ENCODE data around the gene PELI1. TPM values are rescaled to one million over a fixed set of nuclear protein-coding genes. Genes with fewer than 3 reads are reported as not detected.
A peak's percentile ranks its signal among the peaks of the same experiment; 100 is the strongest.

PELI1 gene
- total RNA-seq, 1 donor from 2014 or later: 34.1 TPM

- H3K4me3 ChIP-seq: no peak overlapping the region
- H3K36me3 ChIP-seq: no peaks in the 10 kb centered on the region
- H3K4me1 ChIP-seq: peaks cover 12% of the 10 kb centered on the region
- DNase-seq (no peak), ATAC-seq (no peak)
- H3K27ac ChIP-seq: no peak overlapping the region
- intact Hi-C loops (cut with DNase I): no loop called here
- no peak for TF ChIP-seq CTCF (IDR thresholded peaks at IDR 0.05)
- no peaks in the 10 kb centered on the region for H3K9me3 ChIP-seq
- no peaks in the 10 kb centered on the region for H3K27me3 ChIP-seq (ENCODE audit: low read depth)
Observed at GRCh38 chr2:64054161-64054915, 89.9 kb downstream of the PELI1 start.

GRCh38 chr2:64052463-64053241 is 91.6 kb downstream of the PELI1 start:
- ATAC-seq (no peak), DNase-seq (no peak)
- no peaks in the 10 kb centered on the region for H3K27me3 ChIP-seq (ENCODE audit: low read depth)
- no peak overlapping the region for H3K27ac ChIP-seq
- H3K4me3 ChIP-seq: no peak overlapping the region
- intact Hi-C loops (cut with DNase I): no loop called here
- H3K36me3 ChIP-seq: no peaks in the 10 kb centered on the region
- peaks cover 12% of the 10 kb centered on the region for H3K4me1 ChIP-seq
- TF ChIP-seq CTCF (IDR thresholded peaks at IDR 0.05): no peak
- no peaks in the 10 kb centered on the region for H3K9me3 ChIP-seq

DNA sequence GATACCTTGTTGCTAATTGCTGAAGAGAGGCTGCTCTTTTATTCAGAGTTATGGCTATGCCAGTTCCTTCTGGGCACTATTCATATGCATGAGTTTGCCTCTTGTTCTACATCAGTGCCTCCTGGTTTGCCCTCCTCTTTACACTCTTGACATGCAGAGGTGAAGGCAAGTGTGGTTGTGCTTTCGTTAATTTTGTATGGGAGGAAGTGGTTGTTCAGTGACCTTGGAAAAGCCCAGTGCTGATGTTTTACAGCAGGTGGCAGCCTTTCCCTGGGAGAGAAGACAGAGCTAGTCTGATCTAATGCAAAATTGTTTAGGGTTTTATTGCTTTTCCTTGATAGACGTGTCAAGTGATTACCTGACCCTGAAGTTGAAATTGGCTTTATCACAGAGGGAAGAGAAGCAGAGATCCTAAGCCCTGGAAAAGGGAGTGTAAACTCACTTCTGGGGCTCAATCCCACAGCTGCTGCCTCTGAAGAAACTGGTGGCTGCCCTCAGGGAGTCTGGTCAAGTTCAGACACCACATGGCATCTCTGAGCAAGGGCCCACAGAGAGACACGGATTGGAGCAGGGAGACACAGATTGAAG is 94.5 kb downstream of the PELI1 start:
- intact Hi-C loops (cut with DNase I): loop anchor here (10.0 kb wide), 1 partner anchor 275 kb away; no protein-coding TSS in a partner anchor
- peak; percentile 92 to 95 for ATAC-seq
- DNase-seq: peak; percentile 48
- Histone ChIP-seq H3K27me3 (ENCODE audit: low read depth) (no peaks in the 10 kb centered on the region), H3K36me3 (no peaks in the 10 kb centered on the region), H3K27ac (no peak overlapping the region), H3K4me1 (peaks cover 12% of the 10 kb centered on the region), H3K4me3 (no peak overlapping the region), H3K9me3 (no peaks in the 10 kb centered on the region)
- peak; percentile 87 for TF ChIP-seq CTCF (IDR thresholded peaks at IDR 0.05)

DNA sequence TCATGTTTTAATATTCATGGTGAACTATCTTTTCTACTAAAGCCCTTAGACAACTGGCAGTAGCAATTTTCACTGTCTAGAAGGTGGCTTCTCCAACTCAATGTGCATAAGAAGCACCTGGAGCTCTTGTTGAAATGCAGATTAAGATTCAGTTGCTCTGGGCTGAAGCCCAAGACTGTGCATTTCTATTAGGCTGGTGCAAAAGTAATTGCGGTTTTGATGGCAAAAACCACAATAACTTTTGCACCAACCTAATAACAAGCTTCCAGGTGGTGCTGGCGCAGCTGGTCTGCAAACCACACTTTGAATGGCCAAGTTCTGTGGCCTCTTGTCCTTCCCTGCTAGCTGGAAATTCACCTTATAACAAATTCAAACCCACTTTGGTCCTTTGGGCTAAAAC is 98.3 kb downstream of the PELI1 start:
- no peaks in the 10 kb centered on the region for H3K9me3 ChIP-seq
- no peaks in the 10 kb centered on the region for H3K27me3 ChIP-seq (ENCODE audit: low read depth)
- H3K4me1 ChIP-seq: peaks cover 6% of the 10 kb centered on the region
- no peak for ATAC-seq
- no peaks in the 10 kb centered on the region for H3K36me3 ChIP-seq
- H3K4me3 ChIP-seq: no peak overlapping the region
- TF ChIP-seq CTCF (IDR thresholded peaks at IDR 0.05): no peak
- H3K27ac ChIP-seq: no peak overlapping the region
- intact Hi-C loops (cut with DNase I): loop anchor here (10.0 kb wide), 1 partner anchor 279 kb away; no protein-coding TSS in a partner anchor
- no peak for DNase-seq

Other genes with a start within 250 kb of the PELI1 start
- 26.7 TPM for gene VPS54, start 125.0 kb downstream of the PELI1 start, total RNA-seq